Neural cell (in vitro differentiated cells): ENCODE data around the gene DENND4A. TPM values are rescaled to one million over a fixed set of nuclear protein-coding genes. Genes with fewer than 3 reads are reported as not detected.

Experiments used
- H2AFZ ChIP-seq: fragments of 200-600, 300-800 bp; sonication (generic), shearing (Covaris generic); 2 replicates; pipeline ENCODE4 v1.6.0; 2014; ENCODE audit warnings: low read depth, mild to moderate bottlenecking, antibody characterized with exemption, low read length, moderate library complexity
- H3F3A ChIP-seq: fragments of 200-600 bp; shearing (Covaris generic); 2 replicates; pipeline ENCODE4 v1.6.1; 2016; ENCODE audit warnings: mild to moderate bottlenecking, moderate library complexity, mixed read lengths, antibody characterized with exemption, low read length; ENCODE audit not compliant: insufficient read depth, poor library complexity, severe bottlenecking
- H3K27ac ChIP-seq: fragments of 200-600, 300-800 bp; sonication (generic), shearing (Covaris generic); 2 replicates; pipeline ENCODE4 v1.5.1; 2014; ENCODE audit warnings: mild to moderate bottlenecking, low read length, moderate library complexity
- H3K27me3 ChIP-seq: fragments of 300-800, 200-600 bp; sonication (generic), shearing (Covaris generic); 2 replicates; pipeline ENCODE4 v1.6.0; 2014; ENCODE audit warnings: mild to moderate bottlenecking, low read depth, low read length, moderate library complexity; ENCODE audit not compliant: insufficient read depth
- H3K36me3 ChIP-seq: fragments of 300-800, 200-600 bp; sonication (generic), shearing (Covaris generic); 2 replicates; pipeline ENCODE4 v1.5.1; 2014; ENCODE audit warnings: mild to moderate bottlenecking, antibody characterized with exemption, low read length, moderate library complexity; ENCODE audit not compliant: insufficient read depth
- H3K4me2 ChIP-seq: fragments of 300-800, 200-600 bp; sonication (generic), shearing (Covaris generic); 2 replicates; pipeline ENCODE4 v1.6.0; 2014; ENCODE audit warnings: mild to moderate bottlenecking, low read length
- H3K4me3 ChIP-seq: fragments of 300-800, 200-600 bp; sonication (generic), shearing (Covaris generic); 2 replicates; pipeline ENCODE4 v1.5.1; 2014; ENCODE audit warnings: mild to moderate bottlenecking, low read length, moderate library complexity
- H3K79me2 ChIP-seq: fragments of 200-600 bp; shearing (Covaris generic); replicated peaks from 2 replicates; pipeline ENCODE4 v1.6.0; 2014; ENCODE audit warnings: mild to moderate bottlenecking, low read length, moderate library complexity; ENCODE audit not compliant: insufficient read depth
- H3K9ac ChIP-seq: fragments of 300-800, 200-600 bp; sonication (generic), shearing (Covaris generic); 2 replicates; pipeline ENCODE4 v1.6.1; 2016; ENCODE audit warnings: mild to moderate bottlenecking, low read length, mixed read lengths
- H3K9me2 ChIP-seq: fragments of 200-600 bp; shearing (Covaris generic); 2 replicates; pipeline ENCODE4 v1.6.1; 2016; ENCODE audit warnings: mild to moderate bottlenecking, low read length, mixed read lengths; ENCODE audit not compliant: insufficient read depth
- H3K9me3 ChIP-seq: fragments of 200-600, 300-800 bp; sonication (generic), shearing (Covaris generic); 2 replicates; pipeline ENCODE4 v1.6.1; 2016; ENCODE audit warnings: mild to moderate bottlenecking, mixed run types, low read length, moderate library complexity, mixed read lengths
- H4K20me1 ChIP-seq: fragments of 200-600 bp; shearing (Covaris generic); 2 replicates; pipeline ENCODE4 v1.6.1; 2016; ENCODE audit warnings: mild to moderate bottlenecking, mixed run types; ENCODE audit not compliant: insufficient read depth
- CTCF ChIP-seq: fragments of 450-650 bp; IDR thresholded peaks from 2 replicates; pipeline ENCODE4 v1.5.1; 2014; ENCODE audit warnings: antibody characterized with exemption, mild to moderate bottlenecking, moderate library complexity; ENCODE audit not compliant: poor library complexity, severe bottlenecking
- EP300 ChIP-seq: fragments of 450-650 bp; conservative IDR thresholded peaks from 2 replicates; pipeline ENCODE4 v1.6.1; 2014; ENCODE audit warnings: antibody characterized with exemption, mild to moderate bottlenecking, moderate library complexity; ENCODE audit not compliant: poor library complexity, severe bottlenecking
- EZH2 ChIP-seq: fragments of 200-600, 300-800 bp; shearing (Covaris generic), sonication (generic); IDR thresholded peaks from 2 replicates; pipeline ENCODE4 v1.6.1; 2014; ENCODE audit warnings: antibody characterized with exemption, low read length, borderline replicate concordance, mild to moderate bottlenecking; ENCODE audit not compliant: insufficient read depth, poor library complexity, severe bottlenecking
- MXI1 ChIP-seq: fragments of 450-650 bp; conservative IDR thresholded peaks from 2 replicates; pipeline ENCODE4 v1.6.1; 2014; ENCODE audit warnings: antibody characterized with exemption, mild to moderate bottlenecking; ENCODE audit not compliant: poor library complexity, severe bottlenecking
- POLR2AphosphoS5 ChIP-seq: IDR thresholded peaks from 2 replicates; pipeline ENCODE4 v1.6.1; 2012
- RAD21 ChIP-seq: fragments of 450-650 bp; conservative IDR thresholded peaks from 2 replicates; pipeline ENCODE4 v1.6.1; 2014; ENCODE audit warnings: antibody characterized with exemption, mild to moderate bottlenecking, moderate library complexity
- REST ChIP-seq: IDR thresholded peaks from 2 replicates; pipeline ENCODE4 v1.6.1; 2012; ENCODE audit warnings: borderline replicate concordance
- SMC3 ChIP-seq: fragments of 450-650 bp; conservative IDR thresholded peaks from 2 replicates; pipeline ENCODE4 v1.6.1; 2014; ENCODE audit warnings: antibody characterized with exemption, mild to moderate bottlenecking, moderate library complexity; ENCODE audit not compliant: poor library complexity
- TAF1 ChIP-seq: IDR thresholded peaks from 2 replicates; pipeline ENCODE4 v1.6.1; 2012; ENCODE audit warnings: low read depth
- polyA plus RNA-seq: library from polyadenylated mRNA; depleted of rRNA; stranded (reverse); fragments of >200 nt; gene quantifications from 2 replicates; pipeline ENCODE4 v1.2.3, GENCODE V29; 2014

DENND4A gene
- polyA plus RNA-seq, 1 donor from 2014 or later: 7.5 TPM

GRCh38 chr15:65651042-65651322 lies 141.1 kb downstream of the DENND4A start:
- TF ChIP-seq EP300 (no peak), RAD21 (no peak), MXI1 (no peak), SMC3 (no peak), EZH2 (no peak)
- H3F3A ChIP-seq: no peaks in the 10 kb centered on the region
- H3K27ac ChIP-seq: no peak overlapping the region
- H3K36me3 ChIP-seq: no peaks in the 10 kb centered on the region
- no peak overlapping the region for H3K4me3 ChIP-seq
- H3K9me3 ChIP-seq: no peaks in the 10 kb centered on the region
- no peak overlapping the region for H3K4me2 ChIP-seq
- no peaks in the 10 kb centered on the region for H3K9me2 ChIP-seq
- H2AFZ ChIP-seq: no peak overlapping the region
- no peak overlapping the region for H3K9ac ChIP-seq
- H3K79me2 ChIP-seq: no peaks in the 10 kb centered on the region
- H4K20me1 ChIP-seq: no peaks in the 10 kb centered on the region
- H3K27me3 ChIP-seq: no peaks in the 10 kb centered on the region

DNA sequence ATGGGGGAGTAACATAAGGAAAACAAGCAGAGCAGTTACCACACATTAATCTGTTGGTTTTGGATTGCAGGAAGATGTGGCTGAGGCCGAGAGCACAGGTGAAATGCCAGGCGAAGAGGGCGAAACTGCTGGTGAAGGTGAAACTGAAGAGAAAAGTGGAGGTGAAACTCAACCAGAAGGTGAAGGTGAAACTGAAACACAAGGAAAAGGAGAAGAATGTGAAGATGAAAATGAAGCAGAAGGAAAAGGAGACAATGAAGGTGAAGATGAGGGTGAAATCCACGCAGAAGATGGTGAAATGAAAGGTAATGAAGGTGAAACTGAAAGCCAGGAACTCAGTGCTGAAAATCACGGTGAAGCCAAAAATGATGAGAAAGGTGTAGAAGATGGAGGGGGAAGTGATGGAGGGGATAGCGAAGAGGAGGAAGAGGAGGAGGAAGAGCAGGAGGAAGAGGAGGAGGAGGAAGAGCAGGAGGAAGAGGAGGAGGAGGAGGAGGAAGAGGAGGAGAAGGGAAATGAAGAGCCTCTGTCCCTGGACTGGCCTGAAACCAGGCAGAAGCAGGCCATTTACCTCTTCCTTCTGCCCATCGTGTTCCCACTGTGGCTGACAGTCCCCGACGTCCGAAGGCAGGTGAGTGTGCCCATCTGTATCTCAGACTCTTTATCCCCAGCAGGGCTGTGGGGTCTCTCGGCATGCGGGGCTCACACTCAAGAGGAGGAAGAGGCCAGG lies 141.6 kb downstream of the DENND4A start:
- no peak overlapping the region for H3K4me2 ChIP-seq
- H3K27ac ChIP-seq: no peak overlapping the region
- no peaks in the 10 kb centered on the region for H3F3A ChIP-seq
- no peaks in the 10 kb centered on the region for H3K27me3 ChIP-seq
- no peaks in the 10 kb centered on the region for H3K79me2 ChIP-seq
- TF ChIP-seq TAF1 (no peak), CTCF (no peak), POLR2AphosphoS5 (no peak), MXI1 (no peak), SMC3 (no peak), RAD21 (no peak), EZH2 (no peak), REST (no peak), EP300 (no peak)
- no peaks in the 10 kb centered on the region for H4K20me1 ChIP-seq
- H3K36me3 ChIP-seq: no peaks in the 10 kb centered on the region
- no peak overlapping the region for H3K4me3 ChIP-seq
- H3K9me3 ChIP-seq: no peaks in the 10 kb centered on the region
- H3K9ac ChIP-seq: no peak overlapping the region
- no peak overlapping the region for H2AFZ ChIP-seq
- no peaks in the 10 kb centered on the region for H3K9me2 ChIP-seq
